H9 (cell line): ENCODE measurements around the gene SLBP. TPM values are rescaled to one million over a fixed set of nuclear protein-coding genes. Genes with fewer than 3 reads are reported as not detected.

ENCODE experiments used
- DNase-seq: peaks from one replicate; pipeline ENCODE4 v3.0.0-alpha.2; 2017
- H2AFZ ChIP-seq: one replicate; pipeline ENCODE4 v1.6.1; 2013; ENCODE audit warnings: mild to moderate bottlenecking, low read length, control low read depth, moderate library complexity
- H2AK5ac ChIP-seq: 2 replicates; pipeline ENCODE4 v1.6.1; 2013; ENCODE audit warnings: low read length, control low read depth, mixed read lengths; ENCODE audit not compliant: insufficient read length
- H2BK120ac ChIP-seq: one replicate; pipeline ENCODE4 v1.6.1; 2013; ENCODE audit warnings: low read depth, mild to moderate bottlenecking, low read length, control low read depth, inconsistent platforms; ENCODE audit not compliant: poor library complexity, severe bottlenecking
- H2BK12ac ChIP-seq: 2 replicates; pipeline ENCODE4 v1.6.1; 2013; ENCODE audit warnings: low read length, control low read depth, mixed read lengths, low read depth; ENCODE audit not compliant: insufficient read length
- H2BK15ac ChIP-seq: 2 replicates; pipeline ENCODE4 v1.6.1; 2013; ENCODE audit warnings: low read depth, low read length, control low read depth
- H2BK20ac ChIP-seq: one replicate; pipeline ENCODE4 v1.6.1; 2013; ENCODE audit warnings: low read depth, mild to moderate bottlenecking, low read length, control low read depth, inconsistent platforms; ENCODE audit not compliant: poor library complexity, severe bottlenecking
- H2BK5ac ChIP-seq: 2 replicates; pipeline ENCODE4 v1.6.1; 2013; ENCODE audit warnings: low read length, control low read depth, mixed read lengths; ENCODE audit not compliant: insufficient read length
- H3K14ac ChIP-seq: 2 replicates; pipeline ENCODE4 v1.6.1; 2013; ENCODE audit warnings: low read length, control low read depth; ENCODE audit not compliant: insufficient read depth
- H3K18ac ChIP-seq: 2 replicates; pipeline ENCODE4 v1.6.1; 2013; ENCODE audit warnings: low read depth, mild to moderate bottlenecking, mixed read lengths, low read length, control low read depth; ENCODE audit not compliant: insufficient read length
- H3K23ac ChIP-seq: 2 replicates; pipeline ENCODE4 v1.6.1; 2013; ENCODE audit warnings: low read length, control low read depth, mixed read lengths, low read depth; ENCODE audit not compliant: insufficient read length
- H3K23me2 ChIP-seq: 2 replicates; pipeline ENCODE4 v1.6.1; 2013; ENCODE audit warnings: low read depth, mild to moderate bottlenecking, mixed read lengths, low read length, control low read depth; ENCODE audit not compliant: insufficient read length, poor library complexity, severe bottlenecking
- H3K27ac ChIP-seq: 2 replicates; pipeline ENCODE4 v1.5.1; 2013; ENCODE audit warnings: low read length, control low read depth, mixed read lengths, low read depth; ENCODE audit not compliant: insufficient read length
- H3K27me3 ChIP-seq: 2 replicates; pipeline ENCODE4 v1.6.1; 2013; ENCODE audit warnings: low read length, control low read depth, inconsistent platforms; ENCODE audit not compliant: insufficient read depth
- H3K4ac ChIP-seq: 2 replicates; pipeline ENCODE4 v1.6.1; 2013; ENCODE audit warnings: low read depth, mild to moderate bottlenecking, control low read depth, inconsistent platforms, low read length, moderate library complexity
- H3K4me1 ChIP-seq: 2 replicates; pipeline ENCODE4 v1.6.1; 2013; ENCODE audit warnings: low read length, control low read depth, inconsistent platforms; ENCODE audit not compliant: insufficient read depth
- H3K4me2 ChIP-seq: 2 replicates; pipeline ENCODE4 v1.6.1; 2013; ENCODE audit warnings: low read length, control low read depth, mixed read lengths; ENCODE audit not compliant: insufficient read length, insufficient read depth
- H3K56ac ChIP-seq: 2 replicates; pipeline ENCODE4 v1.6.1; 2013; ENCODE audit warnings: low read depth, mild to moderate bottlenecking, mixed read lengths, low read length, control low read depth; ENCODE audit not compliant: insufficient read length
- H3K79me1 ChIP-seq: 2 replicates; pipeline ENCODE4 v1.6.1; 2013; ENCODE audit warnings: low read depth, mild to moderate bottlenecking, moderate library complexity, low read length, control low read depth, inconsistent platforms; ENCODE audit not compliant: insufficient read depth, poor library complexity, severe bottlenecking
- H3K79me2 ChIP-seq: 2 replicates; pipeline ENCODE4 v1.6.1; 2013; ENCODE audit warnings: low read length, control low read depth, inconsistent platforms; ENCODE audit not compliant: insufficient read depth
- H3K9ac ChIP-seq: 2 replicates; pipeline ENCODE4 v1.6.1; 2013; ENCODE audit warnings: low read length, control low read depth, mixed read lengths; ENCODE audit not compliant: insufficient read length; ENCODE audit errors: extremely low read depth
- H3K9me3 ChIP-seq: one replicate; pipeline ENCODE4 v1.6.1; 2013; ENCODE audit warnings: low read depth, low read length, inconsistent platforms; ENCODE audit not compliant: control insufficient read depth
- H3T11ph ChIP-seq: one replicate; pipeline ENCODE4 v1.6.1; 2013; ENCODE audit warnings: mild to moderate bottlenecking, low read length, control low read depth, inconsistent platforms
- H4K20me1 ChIP-seq: one replicate; pipeline ENCODE4 v1.6.1; 2013; ENCODE audit not compliant: control insufficient read depth, insufficient read length, insufficient read depth
- H4K5ac ChIP-seq: 2 replicates; pipeline ENCODE4 v1.6.1; 2013; ENCODE audit warnings: low read depth, mild to moderate bottlenecking, mixed read lengths, low read length, control low read depth; ENCODE audit not compliant: insufficient read length
- H4K8ac ChIP-seq: replicated peaks from 2 replicates; pipeline ENCODE4 v1.6.1; 2013; ENCODE audit warnings: low read length, control low read depth, mixed read lengths, low read depth; ENCODE audit not compliant: insufficient read length
- H4K91ac ChIP-seq: 2 replicates; pipeline ENCODE4 v1.6.1; 2013; ENCODE audit warnings: low read depth, mild to moderate bottlenecking, moderate library complexity, mixed read lengths, low read length, control low read depth; ENCODE audit not compliant: insufficient read length
- H3K27ac Mint-ChIP-seq, 3 experiments: 2 replicates in 2 of 3; 3 replicates in 1 of 3; pipeline ENCODE4 v1.8.0; 2020 to 2021; ENCODE audit warnings: mixed read lengths in 3 of 3, mild to moderate bottlenecking in 1 of 3, moderate library complexity in 1 of 3
- H3K27me3 Mint-ChIP-seq: 2 replicates; pipeline ENCODE4 v1.8.0; 2021; ENCODE audit warnings: low read depth, mild to moderate bottlenecking, moderate library complexity, mixed read lengths
- H3K36me3 Mint-ChIP-seq, 3 experiments: 2 replicates in 2 of 3; 3 replicates in 1 of 3; pipeline ENCODE4 v1.8.0; 2020 to 2021; ENCODE audit warnings: low read depth in 3 of 3, mixed read lengths in 3 of 3; ENCODE audit not compliant: insufficient read depth in 1 of 3
- H3K4me1 Mint-ChIP-seq, 2 experiments: 2 replicates each; pipeline ENCODE4 v1.8.0; 2020; ENCODE audit warnings: mixed read lengths in 2 of 2
- H3K4me3 Mint-ChIP-seq, 2 experiments: 2 replicates in 1 of 2; 3 replicates in 1 of 2; pipeline ENCODE4 v1.8.0; 2020 to 2021; ENCODE audit warnings: mild to moderate bottlenecking in 2 of 2, mixed read lengths in 2 of 2, moderate library complexity in 1 of 2
- H3K9me3 Mint-ChIP-seq, 2 experiments: 2 replicates in 1 of 2; 3 replicates in 1 of 2; pipeline ENCODE4 v1.8.0; 2020; ENCODE audit warnings: mild to moderate bottlenecking in 2 of 2, mixed read lengths in 2 of 2, moderate library complexity in 1 of 2
- WGBS: extraction: QIAGEN DNeasy Blood & Tissue Kit; methylation state at CpG from one replicate; pipeline ENCODE4 v1.1.7; 2013; ENCODE audit warnings: missing lambda C conversion rate, low lambda C conversion rate, mixed read lengths; ENCODE audit not compliant: insufficient read length; ENCODE audit errors: extremely low coverage; 5-methylcytosine and 5-hydroxymethylcytosine counted together
- total RNA-seq: library from RNA; stranded (reverse); gene quantifications from 2 replicates; pipeline ENCODE4 v1.2.1, GENCODE V29; 2021
- TF ChIP-seq, protein P1 (sequence below): fragments of 200-600 bp; sonication (generic); conservative IDR thresholded peaks from 3 replicates; pipeline ENCODE4 v1.8.0; 2021; ENCODE audit warnings: antibody characterized with exemption, mild to moderate bottlenecking

Gene SLBP
- total RNA-seq, 1 experiment from 2014 or later: 62.7 TPM

DNA sequence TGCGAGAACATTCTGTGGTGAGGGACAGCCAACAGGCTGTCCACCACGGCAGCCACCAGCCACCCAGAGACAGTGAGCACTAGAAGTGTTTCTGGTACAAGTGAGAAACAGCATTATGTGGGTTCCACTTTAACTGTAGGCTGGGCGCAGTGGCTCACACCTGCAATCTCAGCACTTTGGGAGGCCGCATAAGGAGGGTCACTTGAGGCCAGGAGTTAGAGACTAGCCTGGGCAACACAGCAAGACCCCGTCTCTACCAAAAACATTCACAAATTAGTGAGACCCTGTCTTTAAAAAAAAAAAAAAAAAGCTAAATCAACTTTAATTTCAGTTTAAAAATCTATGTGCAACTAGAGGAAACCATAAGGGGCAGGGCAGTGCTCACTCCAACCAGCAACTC is 48.6 kb downstream of the SLBP start:
- H4K8ac ChIP-seq: no peak overlapping the region
- H3K23me2 ChIP-seq: no peaks in the 10 kb centered on the region
- Mint-ChIP-seq H3K27me3 (no peaks in the 10 kb centered on the region; the same call in 1 of the 2 replicates), H3K9me3 (no peaks in the 10 kb centered on the region; a peak in 1 of 5 replicates), H3K27ac (no peak overlapping the region; a peak in 1 of 7 replicates), H3K4me1 (peaks cover 10 to 18% of the 10 kb centered on the region in 2 experiments), H3K36me3 (no peaks in the 10 kb centered on the region), H3K4me3 (no peak overlapping the region)
- H3K14ac ChIP-seq: no peak overlapping the region
- TF ChIP-seq, protein P1, sequence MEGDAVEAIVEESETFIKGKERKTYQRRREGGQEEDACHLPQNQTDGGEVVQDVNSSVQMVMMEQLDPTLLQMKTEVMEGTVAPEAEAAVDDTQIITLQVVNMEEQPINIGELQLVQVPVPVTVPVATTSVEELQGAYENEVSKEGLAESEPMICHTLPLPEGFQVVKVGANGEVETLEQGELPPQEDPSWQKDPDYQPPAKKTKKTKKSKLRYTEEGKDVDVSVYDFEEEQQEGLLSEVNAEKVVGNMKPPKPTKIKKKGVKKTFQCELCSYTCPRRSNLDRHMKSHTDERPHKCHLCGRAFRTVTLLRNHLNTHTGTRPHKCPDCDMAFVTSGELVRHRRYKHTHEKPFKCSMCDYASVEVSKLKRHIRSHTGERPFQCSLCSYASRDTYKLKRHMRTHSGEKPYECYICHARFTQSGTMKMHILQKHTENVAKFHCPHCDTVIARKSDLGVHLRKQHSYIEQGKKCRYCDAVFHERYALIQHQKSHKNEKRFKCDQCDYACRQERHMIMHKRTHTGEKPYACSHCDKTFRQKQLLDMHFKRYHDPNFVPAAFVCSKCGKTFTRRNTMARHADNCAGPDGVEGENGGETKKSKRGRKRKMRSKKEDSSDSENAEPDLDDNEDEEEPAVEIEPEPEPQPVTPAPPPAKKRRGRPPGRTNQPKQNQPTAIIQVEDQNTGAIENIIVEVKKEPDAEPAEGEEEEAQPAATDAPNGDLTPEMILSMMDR: no peak
- H3K9me3 ChIP-seq: no peaks in the 10 kb centered on the region
- H3T11ph ChIP-seq: no peak overlapping the region
- H2BK15ac ChIP-seq: no peak overlapping the region
- no peaks in the 10 kb centered on the region for H4K20me1 ChIP-seq
- H3K9ac ChIP-seq: no peak overlapping the region
- H2AFZ ChIP-seq: no peak overlapping the region
- no CpG with 5 or more reads among the region's 5 CpGs for WGBS
- H2BK5ac ChIP-seq: no peak overlapping the region
- no peaks in the 10 kb centered on the region for H3K79me2 ChIP-seq
- no peak overlapping the region for H3K4ac ChIP-seq
- no peak overlapping the region for H2BK20ac ChIP-seq
- no peak overlapping the region for H2BK12ac ChIP-seq
- no peaks in the 10 kb centered on the region for H3K4me1 ChIP-seq
- no peak for DNase-seq
- no peak overlapping the region for H3K4me2 ChIP-seq
- no peak overlapping the region for H2AK5ac ChIP-seq
- H3K18ac ChIP-seq: no peak overlapping the region
- H4K91ac ChIP-seq: no peak overlapping the region
- no peaks in the 10 kb centered on the region for H3K79me1 ChIP-seq
- H3K56ac ChIP-seq: no peak overlapping the region
- H3K27ac ChIP-seq: no peak overlapping the region
- H3K23ac ChIP-seq: no peak overlapping the region
- H3K27me3 ChIP-seq: no peaks in the 10 kb centered on the region
- no peak overlapping the region for H4K5ac ChIP-seq
- H2BK120ac ChIP-seq: no peak overlapping the region
